Neural cell (in vitro differentiated cells): ENCODE data around the gene INPP5B. TPM values are rescaled to one million over a fixed set of nuclear protein-coding genes. Genes with fewer than 3 reads are reported as not detected.

Experiments
- H2AFZ ChIP-seq: fragments of 200-600, 300-800 bp; sonication (generic), shearing (Covaris generic); 2 replicates; pipeline ENCODE4 v1.6.0; 2014; ENCODE audit warnings: low read depth, mild to moderate bottlenecking, antibody characterized with exemption, low read length, moderate library complexity
- H3F3A ChIP-seq: fragments of 200-600 bp; shearing (Covaris generic); 2 replicates; pipeline ENCODE4 v1.6.1; 2016; ENCODE audit warnings: mild to moderate bottlenecking, moderate library complexity, mixed read lengths, antibody characterized with exemption, low read length; ENCODE audit not compliant: insufficient read depth, poor library complexity, severe bottlenecking
- H3K27ac ChIP-seq: fragments of 200-600, 300-800 bp; sonication (generic), shearing (Covaris generic); 2 replicates; pipeline ENCODE4 v1.5.1; 2014; ENCODE audit warnings: mild to moderate bottlenecking, low read length, moderate library complexity
- H3K27me3 ChIP-seq: fragments of 300-800, 200-600 bp; sonication (generic), shearing (Covaris generic); 2 replicates; pipeline ENCODE4 v1.6.0; 2014; ENCODE audit warnings: mild to moderate bottlenecking, low read depth, low read length, moderate library complexity; ENCODE audit not compliant: insufficient read depth
- H3K36me3 ChIP-seq: fragments of 300-800, 200-600 bp; sonication (generic), shearing (Covaris generic); 2 replicates; pipeline ENCODE4 v1.5.1; 2014; ENCODE audit warnings: mild to moderate bottlenecking, antibody characterized with exemption, low read length, moderate library complexity; ENCODE audit not compliant: insufficient read depth
- H3K4me2 ChIP-seq: fragments of 300-800, 200-600 bp; sonication (generic), shearing (Covaris generic); 2 replicates; pipeline ENCODE4 v1.6.0; 2014; ENCODE audit warnings: mild to moderate bottlenecking, low read length
- H3K4me3 ChIP-seq: fragments of 300-800, 200-600 bp; sonication (generic), shearing (Covaris generic); 2 replicates; pipeline ENCODE4 v1.5.1; 2014; ENCODE audit warnings: mild to moderate bottlenecking, low read length, moderate library complexity
- H3K79me2 ChIP-seq: fragments of 200-600 bp; shearing (Covaris generic); replicated peaks from 2 replicates; pipeline ENCODE4 v1.6.0; 2014; ENCODE audit warnings: mild to moderate bottlenecking, low read length, moderate library complexity; ENCODE audit not compliant: insufficient read depth
- H3K9ac ChIP-seq: fragments of 300-800, 200-600 bp; sonication (generic), shearing (Covaris generic); 2 replicates; pipeline ENCODE4 v1.6.1; 2016; ENCODE audit warnings: mild to moderate bottlenecking, low read length, mixed read lengths
- H3K9me2 ChIP-seq: fragments of 200-600 bp; shearing (Covaris generic); 2 replicates; pipeline ENCODE4 v1.6.1; 2016; ENCODE audit warnings: mild to moderate bottlenecking, low read length, mixed read lengths; ENCODE audit not compliant: insufficient read depth
- H3K9me3 ChIP-seq: fragments of 200-600, 300-800 bp; sonication (generic), shearing (Covaris generic); 2 replicates; pipeline ENCODE4 v1.6.1; 2016; ENCODE audit warnings: mild to moderate bottlenecking, mixed run types, low read length, moderate library complexity, mixed read lengths
- H4K20me1 ChIP-seq: fragments of 200-600 bp; shearing (Covaris generic); 2 replicates; pipeline ENCODE4 v1.6.1; 2016; ENCODE audit warnings: mild to moderate bottlenecking, mixed run types; ENCODE audit not compliant: insufficient read depth
- EP300 ChIP-seq: fragments of 450-650 bp; conservative IDR thresholded peaks from 2 replicates; pipeline ENCODE4 v1.6.1; 2014; ENCODE audit warnings: antibody characterized with exemption, mild to moderate bottlenecking, moderate library complexity; ENCODE audit not compliant: poor library complexity, severe bottlenecking
- EZH2 ChIP-seq: fragments of 200-600, 300-800 bp; shearing (Covaris generic), sonication (generic); IDR thresholded peaks from 2 replicates; pipeline ENCODE4 v1.6.1; 2014; ENCODE audit warnings: antibody characterized with exemption, low read length, borderline replicate concordance, mild to moderate bottlenecking; ENCODE audit not compliant: insufficient read depth, poor library complexity, severe bottlenecking
- MXI1 ChIP-seq: fragments of 450-650 bp; conservative IDR thresholded peaks from 2 replicates; pipeline ENCODE4 v1.6.1; 2014; ENCODE audit warnings: antibody characterized with exemption, mild to moderate bottlenecking; ENCODE audit not compliant: poor library complexity, severe bottlenecking
- POLR2AphosphoS5 ChIP-seq: IDR thresholded peaks from 2 replicates; pipeline ENCODE4 v1.6.1; 2012
- RAD21 ChIP-seq: fragments of 450-650 bp; conservative IDR thresholded peaks from 2 replicates; pipeline ENCODE4 v1.6.1; 2014; ENCODE audit warnings: antibody characterized with exemption, mild to moderate bottlenecking, moderate library complexity
- SMC3 ChIP-seq: fragments of 450-650 bp; conservative IDR thresholded peaks from 2 replicates; pipeline ENCODE4 v1.6.1; 2014; ENCODE audit warnings: antibody characterized with exemption, mild to moderate bottlenecking, moderate library complexity; ENCODE audit not compliant: poor library complexity
- TAF1 ChIP-seq: IDR thresholded peaks from 2 replicates; pipeline ENCODE4 v1.6.1; 2012; ENCODE audit warnings: low read depth
- polyA plus RNA-seq: library from polyadenylated mRNA; depleted of rRNA; stranded (reverse); fragments of >200 nt; gene quantifications from 2 replicates; pipeline ENCODE4 v1.2.3, GENCODE V29; 2014
- TF ChIP-seq, protein P1 (sequence below): fragments of 450-650 bp; IDR thresholded peaks from 2 replicates; pipeline ENCODE4 v1.5.1; 2014; ENCODE audit warnings: antibody characterized with exemption, mild to moderate bottlenecking, moderate library complexity; ENCODE audit not compliant: poor library complexity, severe bottlenecking
- TF ChIP-seq, protein P2 (sequence below): IDR thresholded peaks from 2 replicates; pipeline ENCODE4 v1.6.1; 2012; ENCODE audit warnings: borderline replicate concordance

INPP5B gene
- polyA plus RNA-seq, 1 donor from 2014 or later: 13.4 TPM

DNA sequence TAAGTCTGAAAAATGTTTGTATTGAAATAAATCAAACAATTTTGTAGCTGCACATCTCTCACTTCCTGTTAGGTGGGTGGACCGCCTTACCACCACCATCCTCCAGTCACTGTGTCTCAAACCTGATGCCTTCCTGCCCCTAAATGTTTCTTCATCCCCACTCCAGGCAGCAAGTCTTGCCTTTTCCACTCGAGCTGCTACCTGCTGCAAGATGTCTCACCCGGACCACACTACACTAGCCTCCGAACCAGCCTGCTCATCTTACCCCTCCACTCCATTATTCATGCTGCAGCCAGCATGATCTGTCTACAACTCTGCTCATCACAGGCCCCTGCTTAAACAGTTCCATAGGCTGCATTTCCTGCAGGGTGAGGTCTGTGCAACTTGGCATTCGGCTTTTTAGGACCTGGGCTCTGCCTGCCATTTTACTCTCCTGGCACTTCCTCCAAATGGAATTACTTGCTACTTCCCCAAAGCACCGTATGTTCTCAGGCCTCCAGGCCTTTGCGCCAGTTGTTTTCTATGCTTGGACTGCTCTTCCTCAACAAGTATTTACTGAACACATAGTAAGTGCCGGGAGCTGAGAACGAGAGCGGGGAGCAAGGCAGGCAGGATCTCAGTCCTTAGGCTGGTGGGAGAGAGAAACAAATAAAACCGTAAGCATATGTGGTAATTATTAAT lies 48.2 kb upstream of the INPP5B start:
- Histone ChIP-seq H3K79me2 (no peaks in the 10 kb centered on the region), H3K9me2 (no peaks in the 10 kb centered on the region), H2AFZ (no peak overlapping the region), H3F3A (no peaks in the 10 kb centered on the region), H3K4me3 (no peak overlapping the region), H3K9ac (no peak overlapping the region), H3K36me3 (no peaks in the 10 kb centered on the region), H3K27ac (no peak overlapping the region), H4K20me1 (no peaks in the 10 kb centered on the region), H3K27me3 (peaks cover 6% of the 10 kb centered on the region), H3K9me3 (no peaks in the 10 kb centered on the region), H3K4me2 (no peak overlapping the region)
- TF ChIP-seq SMC3: no peak
- TF ChIP-seq MXI1: no peak
- TF ChIP-seq TAF1: no peak
- no peak for TF ChIP-seq POLR2AphosphoS5
- TF ChIP-seq, protein P1, sequence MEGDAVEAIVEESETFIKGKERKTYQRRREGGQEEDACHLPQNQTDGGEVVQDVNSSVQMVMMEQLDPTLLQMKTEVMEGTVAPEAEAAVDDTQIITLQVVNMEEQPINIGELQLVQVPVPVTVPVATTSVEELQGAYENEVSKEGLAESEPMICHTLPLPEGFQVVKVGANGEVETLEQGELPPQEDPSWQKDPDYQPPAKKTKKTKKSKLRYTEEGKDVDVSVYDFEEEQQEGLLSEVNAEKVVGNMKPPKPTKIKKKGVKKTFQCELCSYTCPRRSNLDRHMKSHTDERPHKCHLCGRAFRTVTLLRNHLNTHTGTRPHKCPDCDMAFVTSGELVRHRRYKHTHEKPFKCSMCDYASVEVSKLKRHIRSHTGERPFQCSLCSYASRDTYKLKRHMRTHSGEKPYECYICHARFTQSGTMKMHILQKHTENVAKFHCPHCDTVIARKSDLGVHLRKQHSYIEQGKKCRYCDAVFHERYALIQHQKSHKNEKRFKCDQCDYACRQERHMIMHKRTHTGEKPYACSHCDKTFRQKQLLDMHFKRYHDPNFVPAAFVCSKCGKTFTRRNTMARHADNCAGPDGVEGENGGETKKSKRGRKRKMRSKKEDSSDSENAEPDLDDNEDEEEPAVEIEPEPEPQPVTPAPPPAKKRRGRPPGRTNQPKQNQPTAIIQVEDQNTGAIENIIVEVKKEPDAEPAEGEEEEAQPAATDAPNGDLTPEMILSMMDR: no peak
- no peak for TF ChIP-seq RAD21
- TF ChIP-seq, protein P2, sequence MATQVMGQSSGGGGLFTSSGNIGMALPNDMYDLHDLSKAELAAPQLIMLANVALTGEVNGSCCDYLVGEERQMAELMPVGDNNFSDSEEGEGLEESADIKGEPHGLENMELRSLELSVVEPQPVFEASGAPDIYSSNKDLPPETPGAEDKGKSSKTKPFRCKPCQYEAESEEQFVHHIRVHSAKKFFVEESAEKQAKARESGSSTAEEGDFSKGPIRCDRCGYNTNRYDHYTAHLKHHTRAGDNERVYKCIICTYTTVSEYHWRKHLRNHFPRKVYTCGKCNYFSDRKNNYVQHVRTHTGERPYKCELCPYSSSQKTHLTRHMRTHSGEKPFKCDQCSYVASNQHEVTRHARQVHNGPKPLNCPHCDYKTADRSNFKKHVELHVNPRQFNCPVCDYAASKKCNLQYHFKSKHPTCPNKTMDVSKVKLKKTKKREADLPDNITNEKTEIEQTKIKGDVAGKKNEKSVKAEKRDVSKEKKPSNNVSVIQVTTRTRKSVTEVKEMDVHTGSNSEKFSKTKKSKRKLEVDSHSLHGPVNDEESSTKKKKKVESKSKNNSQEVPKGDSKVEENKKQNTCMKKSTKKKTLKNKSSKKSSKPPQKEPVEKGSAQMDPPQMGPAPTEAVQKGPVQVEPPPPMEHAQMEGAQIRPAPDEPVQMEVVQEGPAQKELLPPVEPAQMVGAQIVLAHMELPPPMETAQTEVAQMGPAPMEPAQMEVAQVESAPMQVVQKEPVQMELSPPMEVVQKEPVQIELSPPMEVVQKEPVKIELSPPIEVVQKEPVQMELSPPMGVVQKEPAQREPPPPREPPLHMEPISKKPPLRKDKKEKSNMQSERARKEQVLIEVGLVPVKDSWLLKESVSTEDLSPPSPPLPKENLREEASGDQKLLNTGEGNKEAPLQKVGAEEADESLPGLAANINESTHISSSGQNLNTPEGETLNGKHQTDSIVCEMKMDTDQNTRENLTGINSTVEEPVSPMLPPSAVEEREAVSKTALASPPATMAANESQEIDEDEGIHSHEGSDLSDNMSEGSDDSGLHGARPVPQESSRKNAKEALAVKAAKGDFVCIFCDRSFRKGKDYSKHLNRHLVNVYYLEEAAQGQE: no peak
- no peak for TF ChIP-seq EZH2
- TF ChIP-seq EP300: no peak

DNA sequence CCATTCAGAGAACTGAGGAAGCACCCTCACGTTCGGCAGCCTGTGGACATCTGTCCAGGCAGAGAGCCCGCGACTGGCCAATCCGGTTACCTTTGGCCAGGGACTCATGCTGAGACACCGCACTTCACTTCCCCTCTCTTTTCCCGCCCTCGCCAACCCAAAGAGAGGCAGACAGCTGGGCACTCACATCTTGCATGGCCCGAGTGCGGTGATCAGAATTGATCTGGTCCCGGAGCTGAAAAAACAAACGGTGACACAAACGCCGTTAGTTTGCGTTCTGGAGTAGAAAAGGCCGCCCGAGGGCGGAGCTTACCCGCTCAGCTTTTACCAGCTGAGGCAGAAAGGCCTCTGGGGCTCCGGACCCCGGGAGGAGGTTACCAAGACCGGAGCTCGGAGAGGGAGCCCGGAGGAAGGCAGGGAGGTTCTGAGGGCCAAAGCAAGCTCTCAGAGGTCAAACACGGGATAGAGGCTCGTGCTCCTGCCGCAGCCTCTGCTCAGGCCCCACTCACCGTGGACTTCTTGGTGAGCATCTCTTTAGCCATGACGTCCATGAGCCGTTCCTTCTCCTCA lies 42.6 kb upstream of the INPP5B start:
- Histone ChIP-seq H3K27me3 (no peaks in the 10 kb centered on the region), H3K4me2 (peak overlapping the region; percentile 20), H3F3A (no peaks in the 10 kb centered on the region), H3K9ac (peak overlapping the region; percentile 82), H4K20me1 (no peaks in the 10 kb centered on the region), H3K9me2 (no peaks in the 10 kb centered on the region), H3K27ac (peak overlapping the region; percentile 73), H3K36me3 (peaks cover 7% of the 10 kb centered on the region), H3K9me3 (no peaks in the 10 kb centered on the region), H2AFZ (peak overlapping the region; percentile 70), H3K79me2 (peaks cover 17% of the 10 kb centered on the region), H3K4me3 (peak overlapping the region; percentile 87)
- TF ChIP-seq, protein P2: no peak
- TF ChIP-seq EZH2 (no peak), RAD21 (no peak), MXI1 (no peak), EP300 (no peak), TAF1 (no peak), POLR2AphosphoS5 (no peak), SMC3 (no peak)
- TF ChIP-seq, protein P1: no peak
